HS-5 (cell line): ENCODE measurements around the gene ZBTB11.
"Not testable (repeated sequence)": the region's sequence is repeated elsewhere in the genome, so short reads cannot be mapped to it uniquely, and the experiment has no call there.

Experiments
- DNase-seq: peaks from one replicate; pipeline ENCODE4 v3.0.0-alpha.2; 2012; ENCODE audit warnings: low read depth

ZBTB11 gene

DNA sequence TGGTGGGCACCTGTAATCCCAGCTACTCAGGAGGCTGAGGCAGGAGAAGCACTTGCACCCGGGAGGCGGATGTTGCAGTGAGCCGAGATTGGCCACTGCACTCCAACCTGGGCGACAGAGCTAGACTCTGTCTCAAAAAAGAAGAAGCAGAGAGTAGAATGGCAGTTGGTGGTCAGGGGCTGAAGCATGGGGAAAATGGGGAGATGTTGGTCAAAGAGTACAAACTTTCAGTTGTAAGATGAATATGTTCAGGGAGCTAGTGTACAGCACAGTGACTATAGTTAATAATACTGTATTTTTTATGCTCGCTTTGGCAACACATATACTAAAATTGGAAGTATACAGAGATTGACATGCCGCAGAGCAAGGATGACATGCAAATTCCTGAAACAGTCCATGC lies 61.4 kb downstream of the ZBTB11 start:
- no peak for DNase-seq

DNA sequence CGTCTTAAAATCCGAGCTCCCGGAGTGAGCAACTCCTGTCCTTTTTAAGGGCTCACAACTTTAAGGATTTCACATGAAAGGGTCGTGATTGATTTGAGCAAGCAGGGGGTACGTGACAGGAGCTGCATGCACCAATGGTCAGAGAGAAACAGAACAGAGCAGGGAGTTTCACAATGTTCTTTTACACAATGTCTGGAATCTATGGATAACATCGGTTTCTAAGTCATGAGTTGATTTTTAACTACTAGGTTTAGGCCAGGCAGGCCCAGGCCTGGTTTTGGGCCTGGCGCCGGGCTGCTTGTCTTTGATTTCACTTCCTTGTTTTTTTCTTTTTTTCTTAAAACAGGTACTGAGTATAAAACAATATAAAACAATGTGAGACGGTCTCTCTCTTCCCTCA lies 63.9 kb downstream of the ZBTB11 start:
- DNase-seq: not testable (repeated sequence)

DNA sequence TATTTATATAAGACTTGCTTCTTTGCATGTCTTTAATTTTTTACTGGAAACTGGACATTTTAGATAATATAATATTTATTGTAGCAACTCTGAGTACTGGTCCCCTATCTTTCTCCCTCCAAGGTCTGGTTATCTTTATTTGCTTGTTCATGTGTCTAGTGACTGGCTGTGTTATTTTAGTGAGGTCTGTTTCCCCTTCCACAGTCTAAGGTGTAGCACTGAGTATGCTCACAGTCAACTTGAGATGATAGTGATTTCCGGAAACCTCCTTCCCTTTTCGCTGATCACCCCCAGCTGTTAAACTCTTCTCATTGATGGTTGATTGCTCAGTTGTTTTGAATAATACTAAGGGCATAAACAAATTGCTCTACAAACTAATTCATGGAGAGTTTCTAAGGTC lies 65.9 kb downstream of the ZBTB11 start:
- DNase-seq: no peak

DNA sequence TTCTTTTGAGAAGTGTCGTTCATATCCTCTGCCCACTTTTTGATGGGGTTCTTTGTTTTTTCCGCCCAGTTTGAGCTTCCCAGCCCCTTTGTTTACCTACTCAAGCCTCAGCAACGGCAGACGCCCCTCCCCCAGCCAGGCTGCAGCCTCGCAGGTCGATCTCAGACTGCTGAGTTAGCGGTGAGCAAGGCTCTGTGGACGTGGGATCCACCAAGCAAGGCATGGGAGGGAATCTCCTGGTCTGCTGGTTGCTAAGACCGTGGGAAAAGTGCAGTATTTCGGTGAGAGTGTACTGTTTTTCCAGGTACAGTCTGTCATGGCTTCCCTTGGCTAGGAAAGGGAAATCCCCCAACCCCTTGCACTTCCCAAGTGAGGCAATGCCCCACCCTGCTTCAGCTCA lies 71.5 kb downstream of the ZBTB11 start:
- not testable (repeated sequence) for DNase-seq

DNA sequence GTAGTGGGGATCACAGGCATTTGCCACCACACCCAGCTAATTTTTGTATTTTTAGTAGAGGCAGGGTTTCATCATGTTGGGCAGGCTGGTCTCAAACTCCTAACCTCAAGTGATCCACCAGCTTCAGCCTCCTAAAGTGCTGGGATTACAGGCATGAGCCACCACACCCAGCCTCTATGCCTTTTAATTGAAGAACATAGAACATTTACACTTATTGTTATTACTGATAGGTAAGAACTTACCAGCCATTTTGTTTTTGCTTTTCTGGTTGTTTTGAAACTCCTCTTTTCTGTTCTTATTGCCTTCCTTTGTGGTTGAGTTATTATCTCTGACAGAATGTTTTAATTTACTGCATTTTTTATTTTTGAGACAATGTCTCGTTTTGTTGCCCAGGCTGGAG lies 73.7 kb downstream of the ZBTB11 start:
- DNase-seq: no peak

DNA sequence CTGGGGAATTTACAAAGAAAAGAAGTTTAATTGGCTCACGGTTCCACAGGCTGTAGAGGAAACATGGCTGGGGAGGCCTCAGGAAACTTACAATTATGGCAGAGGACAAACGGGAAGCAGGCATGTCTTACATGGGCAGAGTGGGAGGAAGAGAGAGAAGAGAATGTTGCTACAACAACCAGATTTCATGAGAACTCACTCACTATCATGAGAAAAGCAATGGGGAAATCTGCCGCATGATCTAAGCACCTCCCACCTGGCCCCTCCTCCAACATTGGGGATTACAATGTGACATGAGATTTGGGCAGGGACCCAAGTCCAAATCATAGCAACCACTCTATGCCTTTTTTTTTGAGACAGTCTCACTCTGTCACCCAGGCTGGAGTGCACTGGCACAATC lies 74.2 kb downstream of the ZBTB11 start:
- no peak for DNase-seq
